ENCODE measurements around the gene STK35.

STK35 gene

GRCh38 chr20:2101057-2101864 is at the start of gene STK35:
STK35 (plus strand) TSS chr20:2101827; CDS start chr20:2101882, 55 bp downstream.
- DNase-seq, result no peak

GRCh38 chr20:2051946-2052345 is 49.7 kb upstream of the STK35 start:
- DNase-seq, result no peak

GRCh38 chr20:2052741-2053140 is 48.9 kb upstream of the STK35 start:
- DNase-seq, result no peak

GRCh38 chr20:2053615-2054014 is 48.0 kb upstream of the STK35 start:
- no peak for DNase-seq

- DNase-seq, result no peak
Observed at GRCh38 chr20:2054911-2055310, 46.7 kb upstream of the STK35 start.

- no peak for DNase-seq
Observed at GRCh38 chr20:2059411-2059810, 42.2 kb upstream of the STK35 start.

GRCh38 chr20:2065099-2065498 is 36.5 kb upstream of the STK35 start:
- no peak for DNase-seq

GRCh38 chr20:2066461-2067122 is 35.0 kb upstream of the STK35 start:
- DNase-seq, result no peak

- no peak for DNase-seq
Observed at GRCh38 chr20:2080532-2081224, 20.9 kb upstream of the STK35 start.

- DNase-seq, result no peak
Observed at GRCh38 chr20:2084703-2085102, 16.9 kb upstream of the STK35 start.

- DNase-seq, result no peak
Observed at GRCh38 chr20:2086177-2086979, 15.2 kb upstream of the STK35 start.

GRCh38 chr20:2086980-2087377 is 14.6 kb upstream of the STK35 start:
- no peak for DNase-seq

- DNase-seq, result no peak
Observed at GRCh38 chr20:2088891-2089290, 12.7 kb upstream of the STK35 start.

- DNase-seq, result no peak
Observed at GRCh38 chr20:2089447-2089846, 12.2 kb upstream of the STK35 start.

GRCh38 chr20:2093159-2093781 is 8.4 kb upstream of the STK35 start:
- DNase-seq, result no peak

GRCh38 chr20:2093883-2094282 is 7.7 kb upstream of the STK35 start:
- no peak for DNase-seq

GRCh38 chr20:2101865-2102584 is 398 bp downstream of the STK35 start:
- peak; percentile 88 for DNase-seq

GRCh38 chr20:2102585-2103460 is 1.2 kb downstream of the STK35 start:
- peak; percentile 86 for DNase-seq

- no peak for DNase-seq
Observed at GRCh38 chr20:2103461-2104153, 2.0 kb downstream of the STK35 start.

- DNase-seq, result no peak
Observed at GRCh38 chr20:2104236-2104635, 2.6 kb downstream of the STK35 start.

All from stimulated activated naive CD4-positive, alpha-beta T cell treated with Interleukin-2 at 50 U/mL for 16 hours (primary cell).